Right ventricle myocardium superior (tissue), 1 donor: Measurements from ENCODE around the gene TBP. TPM values are rescaled to one million over a fixed set of nuclear protein-coding genes. Genes with fewer than 3 reads are reported as not detected.
"Not testable (repeated sequence)": the region's sequence is repeated elsewhere in the genome, so short reads cannot be mapped to it uniquely, and the experiment has no call there.

Experiments used
- ATAC-seq: fragments of 200-7000 bp; cut with Tn5 transposase; one replicate; pipeline ENCODE4 v1.9.1; 2020; ENCODE audit warnings: mild to moderate bottlenecking; ENCODE audit not compliant: poor library complexity
- DNase-seq: peaks from one replicate; pipeline ENCODE4 v3.0.0-alpha.2; 2020
- intact Hi-C: fragments of 100-400 bp; cut with DNase I; formaldehyde crosslinking; loops from one replicate; pipeline ENCODE4 v1.11.2; 2022
- long read RNA-seq: library from polyadenylated mRNA; unstranded; transcript quantifications from one replicate; pipeline ENCODE4 v2.0.0, GENCODE V29; 2021
- total RNA-seq: library from RNA; stranded (reverse); fragmentation: NEBNext Ultra II Directional; extraction: Animal tissue kit (Norgen Biotek cat#: 25700); gene quantifications from one replicate; pipeline ENCODE4 v1.2.1, GENCODE V29; 2021
- donor health status: DM: no; HTN: yes; CAD: no; lungs with severe emphysema.

The TBP gene
- 8.1 TPM for total RNA-seq
- long read RNA-seq, transcript TBP-202 (8 exons, 1,903 nt): major isoform, 18 of 25 reads
- long read RNA-seq, partial matches to known transcripts: 2 of 25 reads
- long read RNA-seq, other reads (novel, unspliced or antisense): 1 of 25 reads

DNA sequence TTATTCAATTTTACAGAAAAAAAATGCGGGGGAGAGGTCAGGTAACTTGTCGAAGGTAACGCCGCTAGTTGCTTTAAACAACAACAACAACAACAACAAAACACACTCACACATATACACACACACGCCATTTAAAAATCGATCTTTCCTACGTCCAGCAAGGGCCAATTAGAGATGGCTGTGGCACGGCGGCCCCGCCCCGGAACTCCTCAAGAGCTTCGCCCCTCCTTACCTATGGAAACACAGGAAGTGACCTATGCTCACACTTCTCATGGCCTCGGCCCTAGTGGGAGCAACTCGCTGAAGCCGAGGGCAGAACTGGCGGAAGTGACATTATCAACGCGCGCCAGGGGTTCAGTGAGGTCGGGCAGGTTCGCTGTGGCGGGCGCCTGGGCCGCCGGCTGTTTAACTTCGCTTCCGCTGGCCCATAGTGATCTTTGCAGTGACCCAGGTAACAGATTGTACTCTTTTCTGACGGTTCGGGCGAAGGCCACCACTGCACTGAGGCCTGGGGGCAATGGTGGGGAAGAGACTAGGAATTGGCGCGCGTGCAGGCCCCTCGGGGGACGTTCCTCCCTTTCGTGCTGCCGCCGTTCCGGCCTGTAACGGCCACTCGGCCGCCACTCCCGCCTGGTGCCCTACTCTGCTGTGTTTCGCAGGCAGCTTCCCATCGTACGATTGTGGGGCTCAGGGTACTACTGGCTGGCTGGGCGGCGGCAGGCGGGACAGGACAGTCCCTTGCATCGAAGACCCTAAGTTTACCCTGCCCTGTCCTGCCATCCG, at the start of gene TBP:
TBP (plus strand) TSS at position 357 of the 783 bp plus-strand sequence. CDS start 2,661 bp downstream, outside the sequence.
- intact Hi-C loops: loop anchor here (10.0 kb wide), 1 partner anchor 799 kb away; the partner anchor contains the start of genes DYNLT2 and ERMARD
- ATAC-seq: peak; percentile 97
- DNase-seq: peak; percentile 98

DNA sequence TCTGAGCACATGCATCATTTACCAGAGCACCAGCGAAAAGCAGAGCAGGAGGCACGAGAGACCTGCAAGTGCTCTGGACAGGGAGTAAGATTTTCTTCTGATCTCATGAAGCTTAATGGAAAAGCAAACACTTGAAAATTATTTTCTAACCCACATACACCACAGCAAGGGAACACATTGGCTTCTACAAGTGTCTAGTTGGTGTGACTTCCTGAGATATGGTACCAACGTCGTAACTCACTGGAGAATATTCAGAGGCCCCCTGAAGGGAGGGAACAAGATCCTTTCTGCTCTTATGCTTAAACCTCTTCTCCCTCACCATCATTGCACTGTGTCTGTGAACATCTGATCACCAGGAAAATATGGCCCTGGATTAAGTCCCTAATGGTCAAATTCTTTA, 49.7 kb upstream of the TBP start:
- intact Hi-C loops: no loop called here
- DNase-seq: no peak
- ATAC-seq: no peak

- DNase-seq (peak; percentile 51), ATAC-seq (no peak)
- intact Hi-C loops: no loop called here
Measured at GRCh38 chr6:170505306-170505705, 48.9 kb upstream of the TBP start.

DNA sequence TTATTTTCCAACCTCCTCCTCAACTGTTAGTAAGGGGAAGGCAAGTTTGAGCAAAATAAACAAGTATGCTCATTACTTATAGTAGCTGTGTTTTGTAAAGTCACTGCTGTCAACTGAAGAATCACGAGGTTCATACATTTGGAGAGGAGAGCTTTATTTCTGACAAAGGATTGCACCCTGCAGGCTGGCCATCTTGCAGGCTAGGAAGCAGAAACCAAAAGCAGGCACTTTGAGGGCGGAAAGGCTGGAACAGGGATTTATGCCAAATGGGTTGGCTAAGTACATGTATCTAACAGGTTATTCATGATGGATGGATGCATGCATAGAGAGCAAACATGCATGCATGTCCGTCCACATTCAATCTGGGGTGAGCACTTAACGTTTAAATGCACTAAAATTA, 47.7 kb upstream of the TBP start:
- no peak for DNase-seq
- intact Hi-C loops: no loop called here
- no peak for ATAC-seq

- intact Hi-C loops, ATAC-seq, DNase-seq: not testable (repeated sequence)
Measured at GRCh38 chr6:170507728-170508127, 46.4 kb upstream of the TBP start.

DNA sequence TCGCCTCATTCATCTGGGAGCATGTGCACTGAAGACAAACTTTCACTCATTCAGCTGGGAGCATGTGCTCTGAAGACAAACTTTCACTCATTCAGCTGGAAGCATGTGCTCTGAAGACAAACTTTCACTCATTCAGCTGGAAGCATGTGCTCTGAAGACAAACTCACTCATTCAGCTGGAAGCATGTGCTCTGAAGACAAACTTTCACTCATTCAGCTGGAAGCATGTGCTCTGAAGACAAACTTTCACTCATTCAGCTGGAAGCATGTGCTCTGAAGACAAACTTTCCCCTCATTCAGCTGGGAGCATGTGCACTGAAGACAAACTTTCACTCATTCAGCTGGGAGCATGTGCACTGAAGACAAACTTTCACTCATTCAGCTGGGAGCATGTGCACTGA, 45.9 kb upstream of the TBP start:
- intact Hi-C loops, DNase-seq, ATAC-seq: not testable (repeated sequence)

GRCh38 chr6:170508892-170509722, 45.1 kb upstream of the TBP start:
- ATAC-seq, intact Hi-C loops, DNase-seq: not testable (repeated sequence)

GRCh38 chr6:170509723-170510018, 44.5 kb upstream of the TBP start:
- no peak for DNase-seq
- ATAC-seq: no peak
- intact Hi-C loops: no loop called here

- DNase-seq (no peak), ATAC-seq (no peak)
- intact Hi-C loops: no loop called here
Measured at GRCh38 chr6:170510631-170511030, 43.5 kb upstream of the TBP start.

DNA sequence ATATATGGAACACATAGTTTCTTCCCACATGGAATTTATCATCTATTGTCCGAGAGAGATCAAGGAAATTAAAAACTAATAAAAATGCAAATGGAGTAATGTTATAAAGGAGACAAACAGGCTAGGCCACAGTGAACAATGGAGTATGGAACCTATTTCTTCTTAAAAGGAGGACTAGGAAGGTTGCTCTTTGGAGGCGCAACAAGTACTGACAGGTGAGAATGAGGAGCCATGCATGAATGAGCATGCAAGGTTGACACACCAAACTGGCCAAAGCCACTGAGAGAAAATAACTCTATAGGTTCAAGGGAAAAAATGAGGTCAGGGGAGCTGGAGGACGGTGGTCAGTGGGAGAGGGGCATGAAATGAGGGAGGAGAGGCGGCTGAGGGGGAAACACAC, 41.9 kb upstream of the TBP start:
- intact Hi-C loops: no loop called here
- no peak for DNase-seq

GRCh38 chr6:170514908-170515307, 39.3 kb upstream of the TBP start:
- ATAC-seq (no peak), DNase-seq (no peak)
- intact Hi-C loops: loop anchor here (5.0 kb wide), 1 partner anchor 548 kb away; no protein-coding TSS in a partner anchor

More for the DNA sequence above, 41.9 kb upstream of the TBP start:
- ATAC-seq: no peak

DNA sequence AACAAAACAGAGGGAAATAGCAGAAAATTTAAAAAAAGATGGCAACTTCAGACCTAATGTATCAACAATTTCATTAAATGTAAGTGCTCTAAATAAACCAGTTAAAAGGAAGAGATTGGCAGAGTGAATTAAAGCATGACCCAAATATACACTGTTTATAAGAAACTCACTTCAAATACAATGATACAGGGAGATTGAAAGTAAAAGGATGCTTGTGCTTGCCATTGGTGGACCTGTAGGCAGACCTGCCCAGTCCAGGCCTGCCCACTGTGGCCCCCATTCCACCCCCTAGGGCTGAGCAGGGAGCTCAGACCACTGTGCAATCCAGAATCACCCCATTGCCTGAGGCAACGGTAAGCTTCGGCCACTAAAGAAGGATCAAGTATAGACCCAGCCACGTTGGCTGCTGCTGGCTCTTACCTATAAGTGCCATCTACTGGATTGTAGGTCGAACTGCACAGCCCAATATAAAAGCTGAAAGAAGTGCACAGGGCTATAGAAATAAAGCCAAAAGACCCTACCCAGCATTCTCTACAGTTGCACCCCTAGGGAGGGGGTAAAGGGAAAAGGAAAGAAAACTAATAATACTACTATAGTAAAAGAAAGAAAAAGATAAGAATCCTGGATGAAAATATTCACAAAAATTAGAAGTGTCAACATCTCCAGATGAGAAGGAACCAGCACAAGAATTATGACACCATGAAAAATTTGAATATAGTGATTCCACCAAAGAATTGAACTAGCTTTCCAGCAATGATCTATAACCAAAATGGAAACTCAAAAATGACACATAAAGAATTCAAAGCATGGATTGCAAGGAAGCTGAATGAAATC, 37.2 kb upstream of the TBP start:
- peak; percentile 67 for ATAC-seq
- DNase-seq: peak; percentile 45
- intact Hi-C loops: loop anchor here (5.0 kb wide), 1 partner anchor 550 kb away; no protein-coding TSS in a partner anchor

GRCh38 chr6:170522565-170523183, 31.5 kb upstream of the TBP start:
- ATAC-seq: peak; percentile 43
- intact Hi-C loops: no loop called here
- DNase-seq: no peak

DNA sequence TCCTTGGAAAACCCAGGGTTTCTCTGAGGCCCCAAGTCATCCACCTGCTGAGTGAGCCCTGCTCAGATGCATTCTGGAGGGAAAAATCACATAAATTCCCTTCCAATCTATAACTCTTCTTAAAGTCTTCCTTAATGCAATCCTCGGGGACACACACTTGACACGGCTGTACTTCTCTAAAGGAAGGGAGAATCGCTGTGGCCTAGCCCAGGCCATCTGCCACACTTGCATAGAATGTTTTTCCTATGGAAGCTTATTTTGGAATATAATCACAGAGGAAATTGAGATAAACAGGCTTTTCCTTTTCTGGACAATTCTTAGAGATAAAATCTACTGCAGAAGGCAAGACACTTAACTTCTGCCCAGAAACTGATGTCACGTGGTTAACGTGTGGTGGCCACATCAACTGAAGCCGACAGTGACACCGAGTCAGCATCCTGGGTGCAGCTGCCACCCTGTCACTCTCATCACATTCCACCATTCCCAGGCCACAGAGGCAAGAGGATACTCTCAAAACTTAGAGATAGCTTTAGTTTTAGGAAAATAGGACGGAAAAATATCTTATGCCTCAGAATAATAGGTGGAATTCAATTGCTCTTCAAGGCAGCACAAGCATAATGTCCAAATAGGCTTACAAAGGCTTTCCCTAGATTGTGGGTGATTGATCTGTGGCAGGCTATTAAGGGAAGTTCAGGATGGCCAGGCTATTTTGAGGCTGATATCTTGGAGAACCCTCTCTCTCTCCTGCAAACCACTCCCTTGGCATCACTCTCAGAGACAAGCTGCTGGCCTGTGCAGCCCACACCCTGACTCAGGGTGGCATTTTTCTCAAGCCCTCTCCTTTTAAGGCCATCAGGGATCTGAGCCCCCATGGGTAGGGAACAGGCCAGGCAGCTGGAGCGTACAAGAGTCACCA, 30.7 kb upstream of the TBP start:
- intact Hi-C loops: no loop called here
- ATAC-seq: peak; percentile 88
- DNase-seq: no peak

DNA sequence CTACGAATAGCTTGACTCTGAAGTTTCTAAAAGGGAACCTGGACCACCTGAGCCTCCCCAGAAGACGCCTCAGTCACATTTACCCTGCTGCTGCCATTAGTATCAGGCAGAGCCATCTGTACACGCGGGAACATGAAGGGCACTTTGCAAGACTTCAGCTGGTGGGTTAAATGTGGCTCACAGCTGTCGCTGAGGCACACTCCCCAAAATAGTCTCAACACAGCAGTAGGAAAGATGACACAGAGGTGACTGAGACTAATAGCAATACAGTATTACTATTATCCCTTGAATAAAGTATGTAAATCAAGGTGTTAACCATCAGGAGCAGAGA, 30.0 kb upstream of the TBP start:
- intact Hi-C loops: no loop called here
- no peak for DNase-seq
- ATAC-seq: peak; percentile 92

DNA sequence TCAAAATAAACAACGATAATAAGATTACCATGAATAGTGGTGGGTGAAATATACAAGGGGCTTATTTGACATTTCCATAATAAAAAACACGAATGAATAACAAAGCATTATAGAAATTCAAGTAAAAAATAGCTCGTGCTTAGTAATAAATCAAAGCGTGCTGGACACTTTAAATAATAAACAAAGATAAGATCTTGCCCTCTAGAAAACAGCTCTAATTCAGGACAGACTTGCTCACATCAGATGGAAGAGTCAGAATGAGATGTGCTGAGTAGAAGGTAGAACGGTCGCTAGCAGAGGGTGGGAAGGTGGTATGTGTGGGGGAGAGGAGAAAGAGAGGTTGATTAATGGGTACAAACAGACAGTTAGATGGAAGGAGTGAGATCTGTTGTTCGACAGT, 28.4 kb upstream of the TBP start:
- ATAC-seq (no peak), DNase-seq (no peak)
- intact Hi-C loops: no loop called here

DNA sequence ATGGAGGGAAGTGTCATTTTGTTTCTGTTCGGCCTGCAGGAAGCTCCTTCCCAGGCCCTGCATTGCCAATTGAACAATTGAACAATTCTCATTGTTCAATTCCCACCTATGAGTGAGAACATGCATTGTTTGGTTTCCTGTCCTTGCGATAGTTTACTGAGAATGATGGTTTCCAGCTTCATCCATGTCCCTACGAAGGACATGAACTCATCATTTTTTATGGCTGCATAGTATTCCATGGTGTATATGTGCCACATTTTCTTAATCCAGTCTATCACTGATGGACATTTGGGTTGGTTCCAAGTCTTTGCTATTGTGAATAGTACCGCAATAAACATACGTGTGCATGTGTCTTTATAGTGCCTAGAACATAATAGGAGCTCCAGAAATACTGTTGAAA, 26.2 kb upstream of the TBP start:
- not testable (repeated sequence) for DNase-seq, ATAC-seq
- intact Hi-C loops: loop anchor here (2.0 kb wide), 1 partner anchor 697 kb away; no protein-coding TSS in a partner anchor
